Measurements from ENCODE around the gene CELF4.

The CELF4 gene

DNA sequence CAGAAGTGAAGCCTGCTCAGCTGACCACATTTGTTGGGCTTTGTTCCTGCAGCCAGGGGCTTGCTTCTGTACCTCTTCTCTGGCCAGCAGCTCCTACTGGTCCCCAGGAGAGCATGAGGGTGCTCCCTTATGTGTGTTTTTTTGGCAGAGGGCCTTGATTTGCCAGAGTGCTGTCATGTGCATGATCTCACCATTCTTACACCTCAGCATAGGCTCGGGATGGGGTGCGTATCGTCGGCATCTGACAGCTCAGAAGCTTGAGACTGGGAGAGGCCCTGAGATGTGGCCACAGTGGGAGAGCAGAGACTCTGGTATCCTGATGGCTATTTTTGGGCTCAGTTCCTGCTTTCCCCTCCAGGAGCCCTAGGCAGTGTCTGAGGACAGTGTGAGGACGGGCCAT lies 71.2 kb downstream of the CELF4 start:
- no peaks in the 10 kb centered on the region for H3K36me3 ChIP-seq (ENCODE audit: control insufficient read depth in 4 of 4, insufficient read depth in 4 of 4, low read length in 3 of 4)
- no peak overlapping the region for H3K27ac ChIP-seq (ENCODE audit: insufficient read depth in 1 of 2, low read depth in 1 of 2, low read length in 2 of 2, poor library complexity in 1 of 2, severe bottlenecking in 2 of 2)
- H3K4me3 ChIP-seq (ENCODE audit: control insufficient read depth in 1 of 7, extremely low read depth in 1 of 7, insufficient read depth in 4 of 7, low read depth in 2 of 7, low read length in 6 of 7), result no peak overlapping the region
- whole genome bisulfite sequencing (ENCODE audit: insufficient coverage), result 98% methylated on average over 5 of the region's 5 CpGs
- peaks cover 0 to 46% (median 5%) of the 10 kb centered on the region in 5 experiments for H3K27me3 ChIP-seq (replicated peaks in 2 of 5; ENCODE audit: control insufficient read depth in 4 of 5, insufficient read depth in 5 of 5, low read length in 4 of 5)
- H3K4me1 ChIP-seq (ENCODE audit: control extremely low read depth in 1 of 4, control insufficient read depth in 4 of 4, insufficient read depth in 4 of 4, low read length in 3 of 4), result no peaks in the 10 kb centered on the region
- DNase-seq, result no peak
- ChIA-PET CTCF (no interaction called here), POLR2A (no interaction called here)
- H3K9me3 ChIP-seq (ENCODE audit: control extremely low read depth in 1 of 5, control insufficient read depth in 4 of 5, insufficient read depth in 2 of 5, low read depth in 1 of 5, low read length in 4 of 5), result no peaks in the 10 kb centered on the region

DNA sequence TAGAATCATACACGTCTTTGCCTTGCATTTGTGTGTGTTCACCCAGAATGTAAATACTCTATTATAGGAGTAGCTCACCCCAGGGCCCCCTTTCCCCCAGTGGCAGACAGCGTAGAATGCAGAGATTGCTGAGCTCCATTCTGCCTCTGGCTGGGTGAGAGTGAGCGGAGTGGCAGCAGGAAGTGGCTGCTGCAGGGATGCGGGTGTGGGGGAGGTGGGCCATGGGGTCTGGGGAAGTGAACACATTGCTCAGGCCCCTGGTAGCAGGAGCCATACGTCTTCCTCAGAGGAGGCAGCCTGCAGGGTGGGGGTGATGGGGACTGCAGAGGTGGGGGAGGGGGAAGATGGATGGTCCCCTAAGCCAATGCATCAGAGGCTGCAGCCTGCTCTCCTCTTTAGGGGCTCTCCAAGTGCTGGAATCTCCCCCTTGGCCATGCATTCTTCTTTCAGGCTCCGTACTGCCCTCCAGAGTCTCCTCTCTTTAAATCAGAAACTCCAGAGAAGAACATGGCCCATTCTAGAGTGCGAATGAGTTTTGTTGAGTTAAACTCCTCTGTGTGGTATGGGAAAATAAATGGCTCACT lies 72.2 kb downstream of the CELF4 start:
- DNase-seq, result no peak
- no peaks in the 10 kb centered on the region for H3K9me3 ChIP-seq (ENCODE audit: control extremely low read depth in 1 of 5, control insufficient read depth in 4 of 5, insufficient read depth in 2 of 5, low read depth in 1 of 5, low read length in 4 of 5)
- ChIA-PET CTCF (no interaction called here), POLR2A (no interaction called here)
- peaks cover 0 to 55% (median 5%) of the 10 kb centered on the region in 5 experiments for H3K27me3 ChIP-seq (replicated peaks in 2 of 5; ENCODE audit: control insufficient read depth in 4 of 5, insufficient read depth in 5 of 5, low read length in 4 of 5)
- H3K27ac ChIP-seq (ENCODE audit: insufficient read depth in 1 of 2, low read depth in 1 of 2, low read length in 2 of 2, poor library complexity in 1 of 2, severe bottlenecking in 2 of 2), result no peak overlapping the region
- no peaks in the 10 kb centered on the region for H3K4me1 ChIP-seq (ENCODE audit: control extremely low read depth in 1 of 4, control insufficient read depth in 4 of 4, insufficient read depth in 4 of 4, low read length in 3 of 4)
- WGBS (ENCODE audit: insufficient coverage), result no CpG with 5 or more reads among the region's 7 CpGs
- no peaks in the 10 kb centered on the region for H3K36me3 ChIP-seq (ENCODE audit: control insufficient read depth in 4 of 4, insufficient read depth in 4 of 4, low read length in 3 of 4)
- no peak overlapping the region for H3K4me3 ChIP-seq (ENCODE audit: control insufficient read depth in 1 of 7, extremely low read depth in 1 of 7, insufficient read depth in 4 of 7, low read depth in 2 of 7, low read length in 6 of 7)

DNA sequence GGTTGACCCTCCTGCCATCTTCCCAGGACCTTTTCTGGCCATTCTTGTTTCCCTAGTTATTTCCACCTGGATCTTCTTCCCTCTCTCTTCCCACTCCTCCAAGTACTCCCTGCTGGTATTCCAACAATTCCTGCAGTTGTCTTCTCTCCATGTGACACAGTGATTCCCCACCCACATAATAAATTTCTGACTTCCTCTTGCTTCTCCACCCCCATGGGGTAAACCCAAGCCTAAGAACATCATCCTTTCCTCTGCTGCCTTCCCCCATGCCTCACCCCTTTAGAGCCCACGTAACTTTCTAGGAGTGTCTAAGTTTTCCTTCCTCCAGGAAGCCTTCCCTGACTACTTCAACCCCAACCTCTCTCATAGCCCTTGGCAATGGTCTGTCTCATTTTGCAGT lies 72.6 kb downstream of the CELF4 start:
- 43% methylated on average over 1 of the region's 1 CpG for WGBS (ENCODE audit: insufficient coverage)
- H3K9me3 ChIP-seq (ENCODE audit: control extremely low read depth in 1 of 5, control insufficient read depth in 4 of 5, insufficient read depth in 2 of 5, low read depth in 1 of 5, low read length in 4 of 5), result no peaks in the 10 kb centered on the region
- H3K36me3 ChIP-seq (ENCODE audit: control insufficient read depth in 4 of 4, insufficient read depth in 4 of 4, low read length in 3 of 4), result no peaks in the 10 kb centered on the region
- no peak overlapping the region for H3K4me3 ChIP-seq (ENCODE audit: control insufficient read depth in 1 of 7, extremely low read depth in 1 of 7, insufficient read depth in 4 of 7, low read depth in 2 of 7, low read length in 6 of 7)
- no peaks in the 10 kb centered on the region for H3K4me1 ChIP-seq (ENCODE audit: control extremely low read depth in 1 of 4, control insufficient read depth in 4 of 4, insufficient read depth in 4 of 4, low read length in 3 of 4)
- ChIA-PET POLR2A (no interaction called here), CTCF (no interaction called here)
- H3K27me3 ChIP-seq (replicated peaks in 2 of 5; ENCODE audit: control insufficient read depth in 4 of 5, insufficient read depth in 5 of 5, low read length in 4 of 5), result peaks cover 0 to 60% (median 6%) of the 10 kb centered on the region in 5 experiments
- no peak overlapping the region for H3K27ac ChIP-seq (ENCODE audit: insufficient read depth in 1 of 2, low read depth in 1 of 2, low read length in 2 of 2, poor library complexity in 1 of 2, severe bottlenecking in 2 of 2)
- no peak for DNase-seq

DNA sequence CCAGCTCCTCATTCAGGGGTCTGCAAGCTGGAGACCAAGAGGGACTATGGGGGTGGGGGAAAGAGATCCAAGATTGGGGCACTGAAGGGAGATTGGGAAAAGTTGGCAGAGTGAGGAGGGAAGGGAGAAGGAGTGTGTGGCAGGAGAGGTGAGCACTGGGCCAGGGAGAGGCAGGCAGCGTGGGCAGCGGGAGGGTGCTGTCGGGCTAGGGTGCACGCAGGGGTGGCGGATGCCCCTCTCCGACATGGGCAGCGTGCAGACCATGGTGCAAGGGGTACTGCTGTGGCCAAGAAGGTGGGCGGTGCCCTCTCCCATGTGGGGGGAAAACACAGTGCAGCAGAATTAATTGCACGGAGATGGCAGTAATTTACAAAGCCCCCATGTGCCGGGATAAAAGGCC lies 74.1 kb downstream of the CELF4 start:
- peaks cover 0 to 74% (median 13%) of the 10 kb centered on the region in 5 experiments for H3K27me3 ChIP-seq (replicated peaks in 2 of 5; ENCODE audit: control insufficient read depth in 4 of 5, insufficient read depth in 5 of 5, low read length in 4 of 5)
- CTCF ChIA-PET, result no interaction called here
- POLR2A ChIA-PET, result no interaction called here

DNA sequence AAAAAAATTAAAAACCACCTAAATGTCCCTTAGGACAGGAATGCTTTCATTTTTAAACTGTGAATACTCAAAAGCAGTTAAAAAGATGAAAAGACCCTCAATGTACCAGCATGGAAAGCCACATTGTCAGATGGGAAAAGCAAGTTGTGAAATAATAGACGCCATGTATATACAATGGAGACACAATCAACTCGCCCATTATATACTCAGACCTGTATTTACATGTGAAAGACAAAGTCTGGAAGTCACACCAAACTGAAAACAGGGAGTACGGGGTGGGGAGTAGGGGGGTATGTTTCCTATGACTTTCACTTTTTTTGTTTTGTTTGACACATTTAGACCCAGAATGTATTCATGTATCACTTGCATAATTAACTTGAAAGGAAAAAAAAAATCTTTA lies 75.6 kb downstream of the CELF4 start:
- no peaks in the 10 kb centered on the region for H3K9me3 ChIP-seq (ENCODE audit: control extremely low read depth in 1 of 5, control insufficient read depth in 4 of 5, insufficient read depth in 2 of 5, low read depth in 1 of 5, low read length in 4 of 5)
- ChIA-PET CTCF (no interaction called here), POLR2A (no interaction called here)
- no peaks in the 10 kb centered on the region for H3K36me3 ChIP-seq (ENCODE audit: control insufficient read depth in 4 of 4, insufficient read depth in 4 of 4, low read length in 3 of 4)
- H3K27ac ChIP-seq (ENCODE audit: insufficient read depth in 1 of 2, low read depth in 1 of 2, low read length in 2 of 2, poor library complexity in 1 of 2, severe bottlenecking in 2 of 2), result no peak overlapping the region
- DNase-seq, result no peak
- peaks cover 0 to 9% (median 5%) of the 10 kb centered on the region in 4 experiments for H3K4me1 ChIP-seq (ENCODE audit: control extremely low read depth in 1 of 4, control insufficient read depth in 4 of 4, insufficient read depth in 4 of 4, low read length in 3 of 4)
- no CpG with 5 or more reads among the region's 3 CpGs for WGBS (ENCODE audit: insufficient coverage)
- no peak overlapping the region for H3K4me3 ChIP-seq (ENCODE audit: control insufficient read depth in 1 of 7, extremely low read depth in 1 of 7, insufficient read depth in 4 of 7, low read depth in 2 of 7, low read length in 6 of 7)
- peaks cover 0 to 85% (median 23%) of the 10 kb centered on the region in 5 experiments for H3K27me3 ChIP-seq (replicated peaks in 2 of 5; ENCODE audit: control insufficient read depth in 4 of 5, insufficient read depth in 5 of 5, low read length in 4 of 5)

More for the DNA sequence above, 74.1 kb downstream of the CELF4 start:
- Histone ChIP-seq H3K27ac (ENCODE audit: insufficient read depth in 1 of 2, low read depth in 1 of 2, low read length in 2 of 2, poor library complexity in 1 of 2, severe bottlenecking in 2 of 2) (no peak overlapping the region), H3K4me3 (ENCODE audit: control insufficient read depth in 1 of 7, extremely low read depth in 1 of 7, insufficient read depth in 4 of 7, low read depth in 2 of 7, low read length in 6 of 7) (no peak overlapping the region), H3K36me3 (ENCODE audit: control insufficient read depth in 4 of 4, insufficient read depth in 4 of 4, low read length in 3 of 4) (no peaks in the 10 kb centered on the region), H3K4me1 (ENCODE audit: control extremely low read depth in 1 of 4, control insufficient read depth in 4 of 4, insufficient read depth in 4 of 4, low read length in 3 of 4) (no peaks in the 10 kb centered on the region), H3K9me3 (ENCODE audit: control extremely low read depth in 1 of 5, control insufficient read depth in 4 of 5, insufficient read depth in 2 of 5, low read depth in 1 of 5, low read length in 4 of 5) (no peaks in the 10 kb centered on the region)
- DNase-seq, result no peak
- 75% methylated on average over 10 of the region's 10 CpGs for WGBS (ENCODE audit: insufficient coverage)

DNA sequence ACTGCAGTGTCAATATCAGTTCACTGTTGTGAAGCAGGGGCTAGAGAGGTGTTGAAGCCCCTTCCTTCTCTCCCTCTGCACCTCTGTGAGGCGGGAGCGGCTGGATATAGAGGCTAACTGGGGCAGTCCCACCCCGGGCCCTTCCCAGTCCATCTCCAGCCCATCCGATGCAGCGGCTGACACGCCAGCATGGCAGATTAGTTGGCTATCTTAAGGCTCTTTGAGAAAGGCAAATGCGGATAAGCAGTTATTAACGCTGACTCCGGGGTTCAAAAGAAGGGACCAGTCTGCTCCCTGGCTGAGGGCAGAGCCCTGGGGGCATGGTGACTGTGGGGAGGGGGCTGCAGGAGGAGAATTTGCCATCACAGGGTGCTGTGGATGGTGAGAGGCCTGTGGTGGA lies 76.6 kb downstream of the CELF4 start:
- Histone ChIP-seq H3K9me3 (ENCODE audit: control extremely low read depth in 1 of 5, control insufficient read depth in 4 of 5, insufficient read depth in 2 of 5, low read depth in 1 of 5, low read length in 4 of 5) (no peaks in the 10 kb centered on the region), H3K4me1 (ENCODE audit: control extremely low read depth in 1 of 4, control insufficient read depth in 4 of 4, insufficient read depth in 4 of 4, low read length in 3 of 4) (peaks cover 0 to 9% (median 5%) of the 10 kb centered on the region in 4 experiments), H3K27ac (ENCODE audit: insufficient read depth in 1 of 2, low read depth in 1 of 2, low read length in 2 of 2, poor library complexity in 1 of 2, severe bottlenecking in 2 of 2) (no peak overlapping the region), H3K36me3 (ENCODE audit: control insufficient read depth in 4 of 4, insufficient read depth in 4 of 4, low read length in 3 of 4) (no peaks in the 10 kb centered on the region), H3K4me3 (ENCODE audit: control insufficient read depth in 1 of 7, extremely low read depth in 1 of 7, insufficient read depth in 4 of 7, low read depth in 2 of 7, low read length in 6 of 7) (no peak overlapping the region), H3K27me3 (replicated peaks in 2 of 5; ENCODE audit: control insufficient read depth in 4 of 5, insufficient read depth in 5 of 5, low read length in 4 of 5) (peaks cover 4 to 90% (median 28%) of the 10 kb centered on the region in 5 experiments)
- WGBS (ENCODE audit: insufficient coverage), result 83% methylated on average over 9 of the region's 9 CpGs
- no peak for DNase-seq
- CTCF ChIA-PET, result no interaction called here
- POLR2A ChIA-PET, result no interaction called here

DNA sequence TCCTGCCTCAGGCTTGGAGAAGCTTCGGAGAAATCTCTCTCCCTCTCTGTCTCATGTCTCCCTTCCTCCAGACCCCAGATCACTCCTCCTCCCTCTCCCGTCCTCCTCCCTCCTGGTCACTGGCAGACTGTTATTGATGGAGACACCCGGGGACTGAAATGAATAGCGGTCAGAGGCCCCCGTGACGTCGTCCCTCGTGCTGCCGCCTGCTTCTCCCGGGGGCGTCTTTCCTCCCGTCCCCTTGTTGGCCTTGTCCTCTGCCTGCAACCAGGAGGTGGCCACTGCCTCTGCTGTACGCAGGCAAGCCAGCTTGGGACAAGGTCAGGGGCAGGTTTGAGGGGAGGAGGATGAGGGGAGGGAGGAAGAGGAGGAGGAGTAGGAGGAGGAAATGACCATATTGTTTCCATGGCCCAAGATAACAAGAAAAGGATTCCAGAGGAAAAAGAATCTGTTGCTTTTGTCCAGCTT lies 78.2 kb downstream of the CELF4 start:
- no peak for DNase-seq
- H3K4me3 ChIP-seq (ENCODE audit: control insufficient read depth in 1 of 7, extremely low read depth in 1 of 7, insufficient read depth in 4 of 7, low read depth in 2 of 7, low read length in 6 of 7), result no peak overlapping the region
- no peaks in the 10 kb centered on the region for H3K36me3 ChIP-seq (ENCODE audit: control insufficient read depth in 4 of 4, insufficient read depth in 4 of 4, low read length in 3 of 4)
- H3K27me3 ChIP-seq (replicated peaks in 2 of 5; ENCODE audit: control insufficient read depth in 4 of 5, insufficient read depth in 5 of 5, low read length in 4 of 5), result peaks cover 7 to 93% (median 27%) of the 10 kb centered on the region in 5 experiments
- H3K4me1 ChIP-seq (ENCODE audit: control extremely low read depth in 1 of 4, control insufficient read depth in 4 of 4, insufficient read depth in 4 of 4, low read length in 3 of 4), result peaks cover 0 to 9% (median 5%) of the 10 kb centered on the region in 4 experiments
- WGBS (ENCODE audit: insufficient coverage), result 21% methylated on average over 5 of the region's 13 CpGs
- ChIA-PET CTCF (no interaction called here), POLR2A (no interaction called here)
- H3K9me3 ChIP-seq (ENCODE audit: control extremely low read depth in 1 of 5, control insufficient read depth in 4 of 5, insufficient read depth in 2 of 5, low read depth in 1 of 5, low read length in 4 of 5), result no peaks in the 10 kb centered on the region
- H3K27ac ChIP-seq (ENCODE audit: insufficient read depth in 1 of 2, low read depth in 1 of 2, low read length in 2 of 2, poor library complexity in 1 of 2, severe bottlenecking in 2 of 2), result no peak overlapping the region

Data from common myeloid progenitor, CD34-positive (primary cell).